ENCODE data around the gene CDH23. TPM values are rescaled to one million over a fixed set of nuclear protein-coding genes. Genes with fewer than 3 reads are reported as not detected.

CDH23 gene
- polyA plus RNA-seq, 2 of the 4 experiments (the other 2 are of a cell fraction), result 1.1 to 2.3 TPM

DNA sequence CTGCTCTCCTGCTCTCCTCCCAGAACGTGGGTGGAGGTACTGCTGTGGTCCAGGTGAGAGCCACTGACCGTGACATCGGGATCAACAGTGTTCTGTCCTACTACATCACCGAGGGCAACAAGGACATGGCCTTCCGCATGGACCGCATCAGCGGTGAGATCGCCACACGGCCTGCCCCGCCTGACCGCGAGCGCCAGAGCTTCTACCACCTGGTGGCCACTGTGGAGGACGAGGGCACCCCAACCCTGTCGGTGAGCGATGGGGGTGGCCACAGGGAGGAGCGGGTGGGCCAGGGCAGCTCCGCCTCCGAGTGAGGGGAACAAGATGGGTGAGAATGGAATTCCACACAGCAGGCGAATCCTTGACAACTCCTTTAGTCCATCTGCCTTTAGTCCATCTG lies 345.0 kb downstream of the CDH23 start (continued):
- TF ChIP-seq, protein P1, sequence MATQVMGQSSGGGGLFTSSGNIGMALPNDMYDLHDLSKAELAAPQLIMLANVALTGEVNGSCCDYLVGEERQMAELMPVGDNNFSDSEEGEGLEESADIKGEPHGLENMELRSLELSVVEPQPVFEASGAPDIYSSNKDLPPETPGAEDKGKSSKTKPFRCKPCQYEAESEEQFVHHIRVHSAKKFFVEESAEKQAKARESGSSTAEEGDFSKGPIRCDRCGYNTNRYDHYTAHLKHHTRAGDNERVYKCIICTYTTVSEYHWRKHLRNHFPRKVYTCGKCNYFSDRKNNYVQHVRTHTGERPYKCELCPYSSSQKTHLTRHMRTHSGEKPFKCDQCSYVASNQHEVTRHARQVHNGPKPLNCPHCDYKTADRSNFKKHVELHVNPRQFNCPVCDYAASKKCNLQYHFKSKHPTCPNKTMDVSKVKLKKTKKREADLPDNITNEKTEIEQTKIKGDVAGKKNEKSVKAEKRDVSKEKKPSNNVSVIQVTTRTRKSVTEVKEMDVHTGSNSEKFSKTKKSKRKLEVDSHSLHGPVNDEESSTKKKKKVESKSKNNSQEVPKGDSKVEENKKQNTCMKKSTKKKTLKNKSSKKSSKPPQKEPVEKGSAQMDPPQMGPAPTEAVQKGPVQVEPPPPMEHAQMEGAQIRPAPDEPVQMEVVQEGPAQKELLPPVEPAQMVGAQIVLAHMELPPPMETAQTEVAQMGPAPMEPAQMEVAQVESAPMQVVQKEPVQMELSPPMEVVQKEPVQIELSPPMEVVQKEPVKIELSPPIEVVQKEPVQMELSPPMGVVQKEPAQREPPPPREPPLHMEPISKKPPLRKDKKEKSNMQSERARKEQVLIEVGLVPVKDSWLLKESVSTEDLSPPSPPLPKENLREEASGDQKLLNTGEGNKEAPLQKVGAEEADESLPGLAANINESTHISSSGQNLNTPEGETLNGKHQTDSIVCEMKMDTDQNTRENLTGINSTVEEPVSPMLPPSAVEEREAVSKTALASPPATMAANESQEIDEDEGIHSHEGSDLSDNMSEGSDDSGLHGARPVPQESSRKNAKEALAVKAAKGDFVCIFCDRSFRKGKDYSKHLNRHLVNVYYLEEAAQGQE (IDR thresholded peaks at IDR 0.05), result no peak
- TF ChIP-seq HEYL (CRISPR knock-in tag; IDR thresholded peaks at IDR 0.05) (no peak), HOXA7 (CRISPR knock-in tag; IDR thresholded peaks at IDR 0.05) (no peak), ESRRA (IDR thresholded peaks at IDR 0.05; ENCODE audit: borderline replicate concordance, low read length) (no peak), PHF8 (IDR thresholded peaks at IDR 0.05; ENCODE audit: borderline replicate concordance, low read depth) (no peak)
- TF ChIP-seq, protein P2, sequence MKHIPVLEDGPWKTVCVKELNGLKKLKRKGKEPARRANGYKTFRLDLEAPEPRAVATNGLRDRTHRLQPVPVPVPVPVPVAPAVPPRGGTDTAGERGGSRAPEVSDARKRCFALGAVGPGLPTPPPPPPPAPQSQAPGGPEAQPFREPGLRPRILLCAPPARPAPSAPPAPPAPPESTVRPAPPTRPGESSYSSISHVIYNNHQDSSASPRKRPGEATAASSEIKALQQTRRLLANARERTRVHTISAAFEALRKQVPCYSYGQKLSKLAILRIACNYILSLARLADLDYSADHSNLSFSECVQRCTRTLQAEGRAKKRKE (CRISPR knock-in tag; IDR thresholded peaks at IDR 0.05; ENCODE audit: low read depth), result no peak

DNA sequence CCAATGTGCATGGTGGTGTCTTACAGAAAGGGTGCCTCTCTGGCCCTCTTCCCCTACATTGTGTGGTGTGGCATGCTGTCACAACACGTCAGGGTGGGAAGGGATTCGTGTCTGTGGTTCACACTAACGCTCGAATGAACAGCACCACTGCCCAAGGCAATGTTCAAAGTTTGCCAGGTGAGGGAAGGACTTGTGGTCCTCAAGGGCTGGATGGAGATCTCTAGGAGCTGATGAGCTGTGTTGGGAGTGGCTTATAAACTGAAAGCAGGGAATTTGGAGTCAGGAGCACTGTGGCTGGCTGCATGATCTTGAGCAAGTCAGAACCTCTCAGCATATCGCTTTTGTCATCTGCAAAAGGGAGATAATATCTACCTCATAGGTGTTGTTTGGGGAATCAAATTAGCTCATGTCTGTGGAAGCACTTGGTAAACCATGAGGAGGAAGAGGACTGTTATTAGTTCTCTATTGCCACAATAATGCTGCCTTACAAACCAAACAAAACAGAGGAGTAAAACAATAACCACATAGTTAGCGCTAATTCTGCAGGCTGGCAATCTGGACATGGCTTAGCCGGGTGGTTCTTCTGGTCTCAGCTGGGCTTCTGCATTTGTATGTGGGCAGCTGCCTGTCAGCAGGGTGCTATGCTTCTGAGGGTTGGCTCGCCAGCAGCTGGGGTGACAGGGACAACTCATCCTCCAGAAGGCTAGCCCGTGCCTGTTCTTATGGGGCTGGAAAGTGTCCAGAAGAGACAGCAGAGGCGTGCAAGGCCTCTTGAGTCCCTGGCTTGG lies 345.8 kb downstream of the CDH23 start:
- Histone ChIP-seq H3K4me3 (no peak overlapping the region), H3K9me3 (no peaks in the 10 kb centered on the region), H3K4me2 (no peak overlapping the region), H3K4me1 (no peaks in the 10 kb centered on the region), H3K27ac (no peak overlapping the region)
- ChIA-PET CTCF (interaction anchor here (0.8 to 4.3 kb wide), 6 partner anchors 10 to 439 kb away, joined by 3 to 16 read pairs (median 4); partner anchors contain the start of gene VSIR), POLR2A (no interaction called here)
- 81% methylated on average over 10 of the region's 10 CpGs for WGBS (ENCODE audit: missing lambda C conversion rate)
- TF ChIP-seq FOSB (CRISPR knock-in tag; IDR thresholded peaks at IDR 0.05) (no peak), BHLHE40 (IDR thresholded peaks at IDR 0.05; ENCODE audit: low read depth, low read length) (no peak), POLR2AphosphoS2 (conservative IDR thresholded peaks at IDR 0.05; ENCODE audit: low read length) (no peak), HEYL (CRISPR knock-in tag; IDR thresholded peaks at IDR 0.05) (no peak), KDM1A (IDR thresholded peaks at IDR 0.05; ENCODE audit: low read depth) (no peak), EHMT2 (IDR thresholded peaks at IDR 0.05; ENCODE audit: low read depth) (no peak), CEBPB (IDR thresholded peaks at IDR 0.05) (no peak)
- TF ChIP-seq, protein P3, sequence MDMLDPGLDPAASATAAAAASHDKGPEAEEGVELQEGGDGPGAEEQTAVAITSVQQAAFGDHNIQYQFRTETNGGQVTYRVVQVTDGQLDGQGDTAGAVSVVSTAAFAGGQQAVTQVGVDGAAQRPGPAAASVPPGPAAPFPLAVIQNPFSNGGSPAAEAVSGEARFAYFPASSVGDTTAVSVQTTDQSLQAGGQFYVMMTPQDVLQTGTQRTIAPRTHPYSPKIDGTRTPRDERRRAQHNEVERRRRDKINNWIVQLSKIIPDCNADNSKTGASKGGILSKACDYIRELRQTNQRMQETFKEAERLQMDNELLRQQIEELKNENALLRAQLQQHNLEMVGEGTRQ (IDR thresholded peaks at IDR 0.05), result no peak
- TF ChIP-seq, protein P1 (IDR thresholded peaks at IDR 0.05), result no peak
- DNase-seq (ENCODE audit: low read depth in 1 of 2, low spot score in 1 of 2) (no peak), ATAC-seq (no peak), FAIRE-seq (no peak)

Measured in A549 (cell line).